H9 (cell line): ENCODE data around the gene S100A4. TPM values are rescaled to one million over a fixed set of nuclear protein-coding genes. Genes with fewer than 3 reads are reported as not detected.

Source experiments
- DNase-seq: peaks from one replicate; pipeline ENCODE4 v3.0.0-alpha.2; 2017
- H2AFZ ChIP-seq: one replicate; pipeline ENCODE4 v1.6.1; 2013; ENCODE audit warnings: mild to moderate bottlenecking, low read length, control low read depth, moderate library complexity
- H2AK5ac ChIP-seq: 2 replicates; pipeline ENCODE4 v1.6.1; 2013; ENCODE audit warnings: low read length, control low read depth, mixed read lengths; ENCODE audit not compliant: insufficient read length
- H2BK120ac ChIP-seq: one replicate; pipeline ENCODE4 v1.6.1; 2013; ENCODE audit warnings: low read depth, mild to moderate bottlenecking, low read length, control low read depth, inconsistent platforms; ENCODE audit not compliant: poor library complexity, severe bottlenecking
- H2BK12ac ChIP-seq: 2 replicates; pipeline ENCODE4 v1.6.1; 2013; ENCODE audit warnings: low read length, control low read depth, mixed read lengths, low read depth; ENCODE audit not compliant: insufficient read length
- H2BK15ac ChIP-seq: 2 replicates; pipeline ENCODE4 v1.6.1; 2013; ENCODE audit warnings: low read depth, low read length, control low read depth
- H2BK20ac ChIP-seq: one replicate; pipeline ENCODE4 v1.6.1; 2013; ENCODE audit warnings: low read depth, mild to moderate bottlenecking, low read length, control low read depth, inconsistent platforms; ENCODE audit not compliant: poor library complexity, severe bottlenecking
- H2BK5ac ChIP-seq: 2 replicates; pipeline ENCODE4 v1.6.1; 2013; ENCODE audit warnings: low read length, control low read depth, mixed read lengths; ENCODE audit not compliant: insufficient read length
- H3K14ac ChIP-seq: 2 replicates; pipeline ENCODE4 v1.6.1; 2013; ENCODE audit warnings: low read length, control low read depth; ENCODE audit not compliant: insufficient read depth
- H3K18ac ChIP-seq: 2 replicates; pipeline ENCODE4 v1.6.1; 2013; ENCODE audit warnings: low read depth, mild to moderate bottlenecking, mixed read lengths, low read length, control low read depth; ENCODE audit not compliant: insufficient read length
- H3K23ac ChIP-seq: 2 replicates; pipeline ENCODE4 v1.6.1; 2013; ENCODE audit warnings: low read length, control low read depth, mixed read lengths, low read depth; ENCODE audit not compliant: insufficient read length
- H3K23me2 ChIP-seq: 2 replicates; pipeline ENCODE4 v1.6.1; 2013; ENCODE audit warnings: low read depth, mild to moderate bottlenecking, mixed read lengths, low read length, control low read depth; ENCODE audit not compliant: insufficient read length, poor library complexity, severe bottlenecking
- H3K27ac ChIP-seq: 2 replicates; pipeline ENCODE4 v1.5.1; 2013; ENCODE audit warnings: low read length, control low read depth, mixed read lengths, low read depth; ENCODE audit not compliant: insufficient read length
- H3K27me3 ChIP-seq: 2 replicates; pipeline ENCODE4 v1.6.1; 2013; ENCODE audit warnings: low read length, control low read depth, inconsistent platforms; ENCODE audit not compliant: insufficient read depth
- H3K4ac ChIP-seq: 2 replicates; pipeline ENCODE4 v1.6.1; 2013; ENCODE audit warnings: low read depth, mild to moderate bottlenecking, control low read depth, inconsistent platforms, low read length, moderate library complexity
- H3K4me1 ChIP-seq: 2 replicates; pipeline ENCODE4 v1.6.1; 2013; ENCODE audit warnings: low read length, control low read depth, inconsistent platforms; ENCODE audit not compliant: insufficient read depth
- H3K4me2 ChIP-seq: 2 replicates; pipeline ENCODE4 v1.6.1; 2013; ENCODE audit warnings: low read length, control low read depth, mixed read lengths; ENCODE audit not compliant: insufficient read length, insufficient read depth
- H3K56ac ChIP-seq: 2 replicates; pipeline ENCODE4 v1.6.1; 2013; ENCODE audit warnings: low read depth, mild to moderate bottlenecking, mixed read lengths, low read length, control low read depth; ENCODE audit not compliant: insufficient read length
- H3K79me1 ChIP-seq: 2 replicates; pipeline ENCODE4 v1.6.1; 2013; ENCODE audit warnings: low read depth, mild to moderate bottlenecking, moderate library complexity, low read length, control low read depth, inconsistent platforms; ENCODE audit not compliant: insufficient read depth, poor library complexity, severe bottlenecking
- H3K79me2 ChIP-seq: 2 replicates; pipeline ENCODE4 v1.6.1; 2013; ENCODE audit warnings: low read length, control low read depth, inconsistent platforms; ENCODE audit not compliant: insufficient read depth
- H3K9ac ChIP-seq: 2 replicates; pipeline ENCODE4 v1.6.1; 2013; ENCODE audit warnings: low read length, control low read depth, mixed read lengths; ENCODE audit not compliant: insufficient read length; ENCODE audit errors: extremely low read depth
- H3K9me3 ChIP-seq: one replicate; pipeline ENCODE4 v1.6.1; 2013; ENCODE audit warnings: low read depth, low read length, inconsistent platforms; ENCODE audit not compliant: control insufficient read depth
- H3T11ph ChIP-seq: one replicate; pipeline ENCODE4 v1.6.1; 2013; ENCODE audit warnings: mild to moderate bottlenecking, low read length, control low read depth, inconsistent platforms
- H4K20me1 ChIP-seq: one replicate; pipeline ENCODE4 v1.6.1; 2013; ENCODE audit not compliant: control insufficient read depth, insufficient read length, insufficient read depth
- H4K5ac ChIP-seq: 2 replicates; pipeline ENCODE4 v1.6.1; 2013; ENCODE audit warnings: low read depth, mild to moderate bottlenecking, mixed read lengths, low read length, control low read depth; ENCODE audit not compliant: insufficient read length
- H4K8ac ChIP-seq: replicated peaks from 2 replicates; pipeline ENCODE4 v1.6.1; 2013; ENCODE audit warnings: low read length, control low read depth, mixed read lengths, low read depth; ENCODE audit not compliant: insufficient read length
- H4K91ac ChIP-seq: 2 replicates; pipeline ENCODE4 v1.6.1; 2013; ENCODE audit warnings: low read depth, mild to moderate bottlenecking, moderate library complexity, mixed read lengths, low read length, control low read depth; ENCODE audit not compliant: insufficient read length
- H3K27ac Mint-ChIP-seq, 3 experiments: 2 replicates in 2 of 3; 3 replicates in 1 of 3; pipeline ENCODE4 v1.8.0; 2020 to 2021; ENCODE audit warnings: mixed read lengths in 3 of 3, mild to moderate bottlenecking in 1 of 3, moderate library complexity in 1 of 3
- H3K27me3 Mint-ChIP-seq: 2 replicates; pipeline ENCODE4 v1.8.0; 2021; ENCODE audit warnings: low read depth, mild to moderate bottlenecking, moderate library complexity, mixed read lengths
- H3K36me3 Mint-ChIP-seq, 3 experiments: 2 replicates in 2 of 3; 3 replicates in 1 of 3; pipeline ENCODE4 v1.8.0; 2020 to 2021; ENCODE audit warnings: low read depth in 3 of 3, mixed read lengths in 3 of 3; ENCODE audit not compliant: insufficient read depth in 1 of 3
- H3K4me1 Mint-ChIP-seq, 2 experiments: 2 replicates each; pipeline ENCODE4 v1.8.0; 2020; ENCODE audit warnings: mixed read lengths in 2 of 2
- H3K4me3 Mint-ChIP-seq, 2 experiments: 2 replicates in 1 of 2; 3 replicates in 1 of 2; pipeline ENCODE4 v1.8.0; 2020 to 2021; ENCODE audit warnings: mild to moderate bottlenecking in 2 of 2, mixed read lengths in 2 of 2, moderate library complexity in 1 of 2
- H3K9me3 Mint-ChIP-seq, 2 experiments: 2 replicates in 1 of 2; 3 replicates in 1 of 2; pipeline ENCODE4 v1.8.0; 2020; ENCODE audit warnings: mild to moderate bottlenecking in 2 of 2, mixed read lengths in 2 of 2, moderate library complexity in 1 of 2
- WGBS: extraction: QIAGEN DNeasy Blood & Tissue Kit; methylation state at CpG from one replicate; pipeline ENCODE4 v1.1.7; 2013; ENCODE audit warnings: missing lambda C conversion rate, low lambda C conversion rate, mixed read lengths; ENCODE audit not compliant: insufficient read length; ENCODE audit errors: extremely low coverage; 5-methylcytosine and 5-hydroxymethylcytosine counted together
- total RNA-seq: library from RNA; stranded (reverse); gene quantifications from 2 replicates; pipeline ENCODE4 v1.2.1, GENCODE V29; 2021
- TF ChIP-seq, protein P1 (sequence below): fragments of 200-600 bp; sonication (generic); conservative IDR thresholded peaks from 3 replicates; pipeline ENCODE4 v1.8.0; 2021; ENCODE audit warnings: antibody characterized with exemption, mild to moderate bottlenecking

Gene S100A4
- total RNA-seq, 1 experiment from 2014 or later = 9.0 TPM

DNA sequence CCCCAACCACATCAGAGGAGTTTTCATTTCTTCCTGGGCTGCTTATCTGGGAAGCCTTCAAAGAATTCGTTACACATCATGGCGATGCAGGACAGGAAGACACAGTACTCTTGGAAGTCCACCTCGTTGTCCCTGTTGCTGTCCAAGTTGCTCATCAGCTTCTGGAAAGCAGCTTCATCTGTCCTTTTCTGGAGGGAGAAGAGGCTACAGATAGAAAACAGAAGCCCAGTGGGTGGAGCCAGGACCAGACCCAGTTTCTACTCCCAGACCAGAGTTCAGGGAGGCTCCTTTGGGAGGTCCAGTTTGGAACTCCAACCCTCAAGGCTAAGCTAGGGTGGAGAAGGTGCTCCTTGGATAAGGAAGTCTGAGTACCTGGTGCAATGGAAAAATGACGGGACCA is 1.9 kb downstream of the S100A4 start:
- H2BK20ac ChIP-seq = no peak overlapping the region
- no peak overlapping the region for H3T11ph ChIP-seq
- H3K9me3 ChIP-seq = no peaks in the 10 kb centered on the region
- Mint-ChIP-seq H3K9me3 (no peaks in the 10 kb centered on the region), H3K27ac (no peak overlapping the region), H3K4me3 (no peak overlapping the region; a peak in 1 of 5 replicates), H3K27me3 (peaks cover 3% of the 10 kb centered on the region), H3K36me3 (no peaks in the 10 kb centered on the region; a peak in 1 of 7 replicates), H3K4me1 (peaks cover 37 to 47% of the 10 kb centered on the region in 2 experiments)
- H2BK12ac ChIP-seq = no peak overlapping the region
- peaks cover 6% of the 10 kb centered on the region; the same call in 1 of the 2 replicates for H3K4me1 ChIP-seq
- no peak overlapping the region for H3K4ac ChIP-seq
- no peak overlapping the region for H3K56ac ChIP-seq
- no peak overlapping the region for H2BK5ac ChIP-seq
- no peak overlapping the region for H2BK15ac ChIP-seq
- H3K79me2 ChIP-seq = no peaks in the 10 kb centered on the region
- H2AK5ac ChIP-seq = no peak overlapping the region
- no peak overlapping the region for H3K23ac ChIP-seq
- H3K14ac ChIP-seq = no peak overlapping the region
- no peak overlapping the region for H2BK120ac ChIP-seq
- no peaks in the 10 kb centered on the region for H4K20me1 ChIP-seq
- no CpG with 5 or more reads among the region's 4 CpGs for WGBS
- no peaks in the 10 kb centered on the region for H3K27me3 ChIP-seq
- H3K4me2 ChIP-seq = no peak overlapping the region
- H4K5ac ChIP-seq = no peak overlapping the region
- H3K79me1 ChIP-seq = no peaks in the 10 kb centered on the region
- TF ChIP-seq, protein P1, sequence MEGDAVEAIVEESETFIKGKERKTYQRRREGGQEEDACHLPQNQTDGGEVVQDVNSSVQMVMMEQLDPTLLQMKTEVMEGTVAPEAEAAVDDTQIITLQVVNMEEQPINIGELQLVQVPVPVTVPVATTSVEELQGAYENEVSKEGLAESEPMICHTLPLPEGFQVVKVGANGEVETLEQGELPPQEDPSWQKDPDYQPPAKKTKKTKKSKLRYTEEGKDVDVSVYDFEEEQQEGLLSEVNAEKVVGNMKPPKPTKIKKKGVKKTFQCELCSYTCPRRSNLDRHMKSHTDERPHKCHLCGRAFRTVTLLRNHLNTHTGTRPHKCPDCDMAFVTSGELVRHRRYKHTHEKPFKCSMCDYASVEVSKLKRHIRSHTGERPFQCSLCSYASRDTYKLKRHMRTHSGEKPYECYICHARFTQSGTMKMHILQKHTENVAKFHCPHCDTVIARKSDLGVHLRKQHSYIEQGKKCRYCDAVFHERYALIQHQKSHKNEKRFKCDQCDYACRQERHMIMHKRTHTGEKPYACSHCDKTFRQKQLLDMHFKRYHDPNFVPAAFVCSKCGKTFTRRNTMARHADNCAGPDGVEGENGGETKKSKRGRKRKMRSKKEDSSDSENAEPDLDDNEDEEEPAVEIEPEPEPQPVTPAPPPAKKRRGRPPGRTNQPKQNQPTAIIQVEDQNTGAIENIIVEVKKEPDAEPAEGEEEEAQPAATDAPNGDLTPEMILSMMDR = no peak
- no peak overlapping the region for H3K18ac ChIP-seq
- H2AFZ ChIP-seq = no peak overlapping the region
- H3K23me2 ChIP-seq = no peaks in the 10 kb centered on the region
- H4K91ac ChIP-seq = no peak overlapping the region
- no peak overlapping the region for H3K9ac ChIP-seq
- no peak overlapping the region for H4K8ac ChIP-seq
- no peak overlapping the region for H3K27ac ChIP-seq
- DNase-seq = no peak
